Mesodermal cell (in vitro differentiated cells): ENCODE results near the gene RNU6-1.

ENCODE experiments used
- H3K27ac ChIP-seq: 2 replicates; pipeline ENCODE4 v1.7.0; 2013; ENCODE audit warnings: mild to moderate bottlenecking, low read depth, low read length, moderate library complexity; ENCODE audit not compliant: severe bottlenecking
- H3K36me3 ChIP-seq: 2 replicates; pipeline ENCODE4 v1.7.1; 2013; ENCODE audit warnings: mild to moderate bottlenecking, low read length, moderate library complexity; ENCODE audit not compliant: control insufficient read depth, insufficient read depth
- H3K4me1 ChIP-seq: one replicate; pipeline ENCODE4 v1.7.1; 2013; ENCODE audit warnings: mild to moderate bottlenecking, low read length; ENCODE audit not compliant: insufficient read depth, control insufficient read depth, poor library complexity, severe bottlenecking
- H3K4me3 ChIP-seq: 2 replicates; pipeline ENCODE4 v1.7.0; 2013; ENCODE audit warnings: low read length, control low read depth, mild to moderate bottlenecking; ENCODE audit not compliant: insufficient read depth, poor library complexity, severe bottlenecking; ENCODE audit errors: extremely low read depth
- H3K9me3 ChIP-seq: 2 replicates; pipeline ENCODE4 v1.7.1; 2013; ENCODE audit warnings: mild to moderate bottlenecking, low read length, moderate library complexity; ENCODE audit not compliant: control insufficient read depth
- WGBS, 2 experiments: methylation state at CpG; one replicate each; pipeline ENCODE4 v1.1.5; 2013; ENCODE audit warnings: missing lambda C conversion rate in 2 of 2; ENCODE audit not compliant: insufficient coverage in 2 of 2; 5-methylcytosine and 5-hydroxymethylcytosine counted together

The RNU6-1 gene

DNA sequence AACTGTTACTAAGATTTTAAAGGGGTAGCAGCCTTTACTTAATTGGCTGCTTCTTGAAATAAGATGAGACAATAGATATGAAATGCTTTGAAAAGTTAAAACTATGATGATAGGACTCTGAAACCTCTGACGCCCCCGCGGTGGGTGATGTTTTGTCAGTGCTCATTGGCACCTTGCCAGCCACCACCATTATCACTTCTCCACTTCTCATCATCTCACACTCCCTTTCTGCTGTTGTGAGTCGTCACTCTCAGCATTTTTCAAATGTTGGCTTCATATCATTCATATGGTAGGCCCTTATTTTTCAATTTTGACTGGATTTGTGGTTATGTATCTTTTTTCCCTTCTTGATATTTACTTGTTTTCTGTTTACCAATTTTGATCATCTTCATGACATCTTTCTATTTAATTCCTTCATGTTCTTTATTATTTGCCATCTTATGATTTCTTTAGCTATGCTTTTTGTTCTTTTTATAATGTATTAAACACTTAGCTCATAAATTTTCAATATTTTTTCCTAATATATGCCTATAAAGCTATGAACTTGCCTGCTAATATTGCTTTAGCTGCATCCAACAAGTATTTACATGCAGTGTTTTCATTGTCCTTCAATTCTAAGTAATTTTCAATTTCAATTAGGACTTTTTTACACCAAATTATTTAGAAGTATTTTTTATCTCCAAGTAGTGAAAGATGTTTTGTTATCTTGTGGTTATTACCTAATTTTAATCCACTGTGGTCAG is 44.8 kb downstream of the RNU6-1 start:
- H3K4me3 ChIP-seq: no peak overlapping the region
- no peak overlapping the region for H3K27ac ChIP-seq
- 94 to 100% methylated on average over 1 to 3 of the region's 4 CpGs for WGBS, 2 experiments
- H3K36me3 ChIP-seq: no peaks in the 10 kb centered on the region
- H3K4me1 ChIP-seq: peaks cover 4% of the 10 kb centered on the region
- H3K9me3 ChIP-seq: peaks cover 4% of the 10 kb centered on the region

DNA sequence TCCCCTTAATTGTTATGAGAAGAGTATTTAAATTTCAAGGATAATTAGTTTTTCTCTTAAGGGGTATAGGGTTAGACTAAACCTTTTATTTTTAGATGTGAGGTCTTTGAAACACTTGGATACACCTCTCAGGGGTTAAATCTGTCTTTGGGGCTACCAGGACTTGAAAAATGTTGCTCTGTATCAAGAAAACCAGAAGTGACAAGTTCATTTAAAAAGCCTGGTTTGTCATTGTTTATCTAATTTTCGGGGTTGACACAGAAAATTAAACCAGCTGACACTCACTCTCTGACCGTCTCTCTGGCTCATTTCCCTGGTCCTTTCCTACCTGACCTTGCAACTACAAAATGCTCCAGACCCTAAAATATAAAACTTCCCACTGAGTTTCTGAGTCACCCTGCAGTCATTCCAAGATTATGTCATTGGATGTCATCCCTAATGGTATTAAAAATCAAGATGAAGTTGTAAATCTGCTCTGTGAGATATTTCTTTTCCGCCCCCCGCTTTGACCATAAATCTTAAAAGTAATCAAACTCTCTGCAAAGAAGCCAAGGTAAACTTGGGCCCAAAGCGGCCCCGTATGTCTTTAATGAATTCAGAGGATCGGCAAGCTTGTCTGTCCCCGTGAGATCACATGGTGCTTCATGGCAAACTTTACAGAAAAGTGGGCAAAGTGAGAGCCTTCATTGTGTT is 47.4 kb downstream of the RNU6-1 start:
- WGBS, 2 experiments: 80 to 82% methylated on average over 4 to 7 of the region's 8 CpGs
- Histone ChIP-seq H3K9me3 (peaks cover 4% of the 10 kb centered on the region), H3K27ac (no peak overlapping the region), H3K4me1 (no peaks in the 10 kb centered on the region), H3K36me3 (no peaks in the 10 kb centered on the region), H3K4me3 (no peak overlapping the region)

DNA sequence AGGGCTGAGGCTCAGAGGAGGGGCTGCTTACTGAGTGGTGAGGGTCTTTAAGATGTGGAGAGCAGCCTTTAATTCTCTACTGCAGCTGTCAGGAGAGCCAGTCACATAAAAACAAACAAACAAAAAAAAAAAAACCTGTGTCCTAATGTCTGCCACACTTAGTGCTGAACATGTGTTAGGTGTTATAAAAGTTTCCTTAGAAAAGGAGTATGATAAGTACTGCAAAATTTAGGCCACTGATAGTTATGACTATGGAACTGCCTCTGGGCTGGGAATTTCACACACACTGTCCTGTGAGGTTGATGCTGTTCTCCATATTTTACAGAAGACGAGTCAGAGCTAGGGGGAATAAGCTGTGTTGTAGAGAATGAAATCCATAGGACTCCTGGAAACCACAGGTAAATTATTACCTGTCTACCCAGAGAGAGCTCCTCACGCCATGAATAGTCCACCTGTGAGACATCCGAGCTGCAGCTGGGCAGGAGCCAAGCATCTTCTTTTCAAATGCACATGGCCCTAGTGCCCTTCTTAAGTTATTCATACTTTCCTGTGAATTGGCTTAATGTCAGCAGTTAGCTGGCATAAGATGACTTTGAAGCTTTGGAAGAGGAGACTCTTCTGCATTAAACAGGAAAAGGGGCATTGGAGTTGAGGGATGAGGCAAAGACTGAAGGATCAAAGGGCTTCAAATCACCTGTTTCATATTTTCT is 49.1 kb downstream of the RNU6-1 start:
- Histone ChIP-seq H3K4me3 (no peak overlapping the region), H3K9me3 (peaks cover 4% of the 10 kb centered on the region), H3K27ac (no peak overlapping the region), H3K4me1 (no peaks in the 10 kb centered on the region), H3K36me3 (no peaks in the 10 kb centered on the region)
- 60 to 80% methylated on average over 2 to 3 of the region's 3 CpGs for WGBS, 2 experiments
